K562 (cell line): ENCODE results near the gene ANKRD1. TPM values are rescaled to one million over a fixed set of nuclear protein-coding genes. Genes with fewer than 3 reads are reported as not detected.

Experiments used
- ATAC-seq: fragments of 200-7000 bp; cut with Tn5 transposase; 3 replicates; pipeline ENCODE4 v1.9.1; 2020; ENCODE audit warnings: moderate library complexity
- BruUV-seq: library from RNA; stranded (reverse); fragments of 400-500 nt; replicated peaks from 2 replicates; lab custom pipeline; 2021; lab: Mats Ljungman, UMichigan
- CTCF ChIA-PET: fragments of 300-600 bp; formaldehyde crosslinking; extraction: SDS; loops from one replicate; lab custom pipeline; 2021; ENCODE audit warnings: low intra/inter-chr PET ratio; lab: Yijun Ruan, JAX
- POLR2A ChIA-PET: fragments of 300-600, 350-650 bp; sonication (Branson Sonifier 250); formaldehyde crosslinking; extraction: SDS; loops from one replicate; lab custom pipeline; 2021; ENCODE audit warnings: antibody characterized with exemption, inconsistent platforms; lab: Yijun Ruan, JAX
- DNase-seq, 4 experiments: peaks; one replicate each; pipeline versions ENCODE4 v3.0.0 to v3.0.0-alpha.2; 2011 to 2018; ENCODE audit warnings: low spot score in 3 of 4, mixed read lengths in 3 of 4; ENCODE audit errors: extremely low read depth in 1 of 4
- FAIRE-seq: peaks from 2 replicates; lab custom pipeline; 2011; peaks lifted over from hg19 to GRCh38; lab: Jason Lieb, UNC
- H2AFZ ChIP-seq: 2 replicates; pipeline ENCODE4 v1.6.0; 2011; ENCODE audit warnings: low read depth, low read length, control low read depth, inconsistent platforms
- H3K27ac ChIP-seq: fragments of 200-600 bp; 3 replicates; pipeline ENCODE4 v1.8.0; 2011; ENCODE audit warnings: low read depth, mild to moderate bottlenecking, control low read depth, inconsistent platforms, low read length, moderate library complexity, mixed read lengths; ENCODE audit errors: extremely low read depth
- H3K27me3 ChIP-seq, 2 experiments: fragments of 300-600 bp in 1 of 2; 2 replicates in 1 of 2; 3 replicates in 1 of 2; pipeline versions ENCODE4 v1.6.0 to v1.8.0; 2011; ENCODE audit warnings: inconsistent platforms in 2 of 2, low read length in 2 of 2, mild to moderate bottlenecking in 1 of 2, mixed read lengths in 1 of 2, moderate library complexity in 1 of 2; ENCODE audit not compliant: control insufficient read depth in 2 of 2, insufficient read depth in 2 of 2
- H3K36me3 ChIP-seq: fragments of 300-600 bp; 3 replicates; pipeline ENCODE4 v1.8.0; 2011; ENCODE audit warnings: mild to moderate bottlenecking, low read length, inconsistent platforms; ENCODE audit not compliant: control insufficient read depth, insufficient read depth
- H3K4me1 ChIP-seq, 2 experiments: fragments of 200-600 bp in 1 of 2; replicated peaks in 1 of 2; 2 replicates in 1 of 2; 3 replicates in 1 of 2; pipeline versions ENCODE4 v1.5.1 to v1.8.0; 2011; ENCODE audit warnings: inconsistent platforms in 2 of 2, low read length in 2 of 2, mild to moderate bottlenecking in 1 of 2, mixed read lengths in 1 of 2, moderate library complexity in 1 of 2; ENCODE audit not compliant: control insufficient read depth in 2 of 2, insufficient read depth in 2 of 2
- H3K4me2 ChIP-seq: 2 replicates; pipeline ENCODE4 v1.6.1; 2011; ENCODE audit warnings: low read length, control low read depth, inconsistent platforms, mixed read lengths; ENCODE audit not compliant: insufficient read depth
- H3K4me3 ChIP-seq: fragments of 200-600 bp; sonication (generic), shearing (Covaris generic); 2 replicates; pipeline ENCODE4 v1.5.1; 2016; ENCODE audit warnings: control low read depth, inconsistent platforms
- H3K79me2 ChIP-seq: fragments of 200-600 bp; 3 replicates; pipeline ENCODE4 v1.8.0; 2011; ENCODE audit warnings: low read length, inconsistent platforms; ENCODE audit not compliant: control insufficient read depth, insufficient read depth
- H3K9ac ChIP-seq, 2 experiments: 2 replicates each; pipeline versions ENCODE4 v1.6.0 to v1.6.1; 2011; ENCODE audit warnings: low read depth in 2 of 2, low read length in 2 of 2, control low read depth in 1 of 2, inconsistent platforms in 1 of 2, mild to moderate bottlenecking in 1 of 2, mixed read lengths in 1 of 2; ENCODE audit not compliant: insufficient read depth in 1 of 2
- H3K9me1 ChIP-seq: one replicate; pipeline ENCODE4 v1.6.0; 2011; ENCODE audit warnings: inconsistent platforms, mild to moderate bottlenecking, low read length, moderate library complexity; ENCODE audit not compliant: control insufficient read depth, insufficient read depth
- H3K9me3 ChIP-seq: replicated peaks from 2 replicates; pipeline ENCODE4 v1.5.1; 2011; ENCODE audit warnings: low read depth, low read length, inconsistent platforms; ENCODE audit not compliant: control insufficient read depth, insufficient read depth
- H4K20me1 ChIP-seq: replicated peaks from 2 replicates; pipeline ENCODE4 v1.6.1; 2011; ENCODE audit warnings: low read length, inconsistent platforms, mixed read lengths; ENCODE audit not compliant: control insufficient read depth, insufficient read depth
- GABPA ChIP-seq: fragments of 200-800 bp; sonication (Bioruptor generic); conservative IDR thresholded peaks from 2 replicates; pipeline ENCODE4 v1.6.1; 2016; ENCODE audit warnings: low read depth, missing genetic modification characterization, missing compliant biosample characterization
- GABPB2 ChIP-seq: fragments of 250-450 bp; sonication (Bioruptor Pico); conservative IDR thresholded peaks from 2 replicates; pipeline ENCODE4 v1.5.1; 2021; ENCODE audit warnings: mild to moderate bottlenecking
- GATAD2B ChIP-seq: fragments of 450-650 bp; IDR thresholded peaks from 2 replicates; pipeline ENCODE4 v1.6.1; 2017; ENCODE audit warnings: mild to moderate bottlenecking, borderline replicate concordance
- MCM5 ChIP-seq: fragments of 450-650 bp; IDR thresholded peaks from 2 replicates; pipeline ENCODE4 v1.6.1; 2016; ENCODE audit warnings: low read depth
- ZBTB49 ChIP-seq: sonication (generic); formaldehyde crosslinking; IDR thresholded peaks from 2 replicates; pipeline ENCODE4 v1.8.0; 2022; ENCODE audit warnings: missing genetic modification reagents, mild to moderate bottlenecking, borderline replicate concordance
- ZNF165 ChIP-seq: fragments of 250-450 bp; sonication (Bioruptor Pico); IDR thresholded peaks from 2 replicates; pipeline ENCODE4 v1.4.0; 2020; ENCODE audit warnings: borderline replicate concordance
- ZNF274 ChIP-seq: IDR thresholded peaks from 2 replicates; pipeline ENCODE4 v1.6.1; 2011; ENCODE audit warnings: low read depth, mild to moderate bottlenecking, low read length, moderate library complexity, borderline replicate concordance
- ZSCAN29 ChIP-seq: fragments of 450-650 bp; IDR thresholded peaks from 2 replicates; pipeline ENCODE4 v1.6.1; 2017
- WGBS: fragments of 100-300 bp; shearing (Covaris generic); methylation state at CpG from one replicate; pipeline ENCODE4 v1.1.6; 2016; ENCODE audit warnings: low coverage, mixed read lengths; ENCODE audit not compliant: insufficient coverage; ENCODE audit errors: missing lambda C conversion rate; 5-methylcytosine and 5-hydroxymethylcytosine counted together
- in situ Hi-C: fragments of 300-500 bp; cut with MboI; formaldehyde crosslinking; loops from 4 replicates; pipeline ENCODE4 v1.15.0; 2018; ENCODE audit warnings: inconsistent platforms, mixed read lengths
- intact Hi-C: fragments of 100-400 bp; cut with micrococcal nuclease; formaldehyde crosslinking; loops from 2 replicates; pipeline ENCODE4 v1.14.2; 2022
- polyA plus RNA-seq, 8 experiments: library from polyadenylated mRNA; depleted of rRNA in 4 of 8; stranded (reverse) in 5 of 8; unstranded in 3 of 8; fragments of >200 nt; fragmentation: Nextera tagmentation in 2 of 8; fragmentation: Illumina TruSeq in 1 of 8; extraction: Ambion mirVana in 2 of 8; extraction: Trizol in 1 of 8; gene quantifications; 2 replicates each; pipeline versions ENCODE4 v1.2.1 to v1.2.3, GENCODE V29; 2011 to 2014; ENCODE audit warnings: inconsistent platforms in 1 of 8, missing spikeins in 1 of 8
- total RNA-seq, 7 experiments: library from RNA; depleted of rRNA in 6 of 7; stranded (reverse); fragments of >200 nt in 6 of 7; fragmentation: Illumina TruSeq in 2 of 7; extraction: Trizol in 2 of 7; gene quantifications; 2 replicates each; pipeline versions ENCODE4 v1.2.1 to v1.2.3, GENCODE V29; 2011 to 2021; ENCODE audit warnings: low replicate concordance in 1 of 7
- TF ChIP-seq, protein P1 (sequence below): fragments of 200-400 bp; formaldehyde crosslinking; IDR thresholded peaks from 2 replicates; pipeline ENCODE4 v1.6.1; 2017; ENCODE audit warnings: mild to moderate bottlenecking, low read depth, low read length, moderate library complexity
- TF ChIP-seq, protein P2 (sequence below): fragments of 450-650 bp; IDR thresholded peaks from 2 replicates; pipeline ENCODE4 v1.6.1; 2014; ENCODE audit warnings: low read depth, mild to moderate bottlenecking, moderate library complexity, borderline replicate concordance
- TF ChIP-seq, protein P3 (sequence below): fragments of 250-450 bp; sonication (Bioruptor Pico); IDR thresholded peaks from 2 replicates; pipeline ENCODE4 v1.5.0; 2021; ENCODE audit warnings: mild to moderate bottlenecking, borderline replicate concordance

The ANKRD1 gene
- total and polyA plus RNA-seq, 9 of the 15 experiments (the other 6 are each of a cell fraction or from before 2014, with no cell fraction given): not detected

- TF ChIP-seq, protein P1, sequence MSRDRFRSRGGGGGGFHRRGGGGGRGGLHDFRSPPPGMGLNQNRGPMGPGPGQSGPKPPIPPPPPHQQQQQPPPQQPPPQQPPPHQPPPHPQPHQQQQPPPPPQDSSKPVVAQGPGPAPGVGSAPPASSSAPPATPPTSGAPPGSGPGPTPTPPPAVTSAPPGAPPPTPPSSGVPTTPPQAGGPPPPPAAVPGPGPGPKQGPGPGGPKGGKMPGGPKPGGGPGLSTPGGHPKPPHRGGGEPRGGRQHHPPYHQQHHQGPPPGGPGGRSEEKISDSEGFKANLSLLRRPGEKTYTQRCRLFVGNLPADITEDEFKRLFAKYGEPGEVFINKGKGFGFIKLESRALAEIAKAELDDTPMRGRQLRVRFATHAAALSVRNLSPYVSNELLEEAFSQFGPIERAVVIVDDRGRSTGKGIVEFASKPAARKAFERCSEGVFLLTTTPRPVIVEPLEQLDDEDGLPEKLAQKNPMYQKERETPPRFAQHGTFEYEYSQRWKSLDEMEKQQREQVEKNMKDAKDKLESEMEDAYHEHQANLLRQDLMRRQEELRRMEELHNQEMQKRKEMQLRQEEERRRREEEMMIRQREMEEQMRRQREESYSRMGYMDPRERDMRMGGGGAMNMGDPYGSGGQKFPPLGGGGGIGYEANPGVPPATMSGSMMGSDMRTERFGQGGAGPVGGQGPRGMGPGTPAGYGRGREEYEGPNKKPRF: no peak
- TF ChIP-seq ZSCAN29 (no peak), GABPB2 (CRISPR knock-in tag) (no peak)
- TF ChIP-seq, protein P2, sequence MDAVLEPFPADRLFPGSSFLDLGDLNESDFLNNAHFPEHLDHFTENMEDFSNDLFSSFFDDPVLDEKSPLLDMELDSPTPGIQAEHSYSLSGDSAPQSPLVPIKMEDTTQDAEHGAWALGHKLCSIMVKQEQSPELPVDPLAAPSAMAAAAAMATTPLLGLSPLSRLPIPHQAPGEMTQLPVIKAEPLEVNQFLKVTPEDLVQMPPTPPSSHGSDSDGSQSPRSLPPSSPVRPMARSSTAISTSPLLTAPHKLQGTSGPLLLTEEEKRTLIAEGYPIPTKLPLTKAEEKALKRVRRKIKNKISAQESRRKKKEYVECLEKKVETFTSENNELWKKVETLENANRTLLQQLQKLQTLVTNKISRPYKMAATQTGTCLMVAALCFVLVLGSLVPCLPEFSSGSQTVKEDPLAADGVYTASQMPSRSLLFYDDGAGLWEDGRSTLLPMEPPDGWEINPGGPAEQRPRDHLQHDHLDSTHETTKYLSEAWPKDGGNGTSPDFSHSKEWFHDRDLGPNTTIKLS: no peak
Measured at GRCh38 chr10:90923111-90923731, 2.3 kb upstream of the ANKRD1 start (continued).

GRCh38 chr10:90921906-90922305 lies 1.0 kb upstream of the ANKRD1 start:
- H3K27me3 ChIP-seq: no peaks in the 10 kb centered on the region; a peak in 1 of 5 replicates
- POLR2A ChIA-PET: interaction anchor here (0.6 kb wide), 1 partner anchor 554 kb away, joined by 3 read pairs; no protein-coding TSS in a partner anchor
- no peak overlapping the region for H2AFZ ChIP-seq
- CTCF ChIA-PET: no interaction called here
- intact Hi-C loops: no loop called here
- no TSS peak for BruUV-seq
- TF ChIP-seq ZBTB49 (CRISPR knock-in tag): no peak
- no peak for TF ChIP-seq GABPA (tag)
- TF ChIP-seq, protein P3, sequence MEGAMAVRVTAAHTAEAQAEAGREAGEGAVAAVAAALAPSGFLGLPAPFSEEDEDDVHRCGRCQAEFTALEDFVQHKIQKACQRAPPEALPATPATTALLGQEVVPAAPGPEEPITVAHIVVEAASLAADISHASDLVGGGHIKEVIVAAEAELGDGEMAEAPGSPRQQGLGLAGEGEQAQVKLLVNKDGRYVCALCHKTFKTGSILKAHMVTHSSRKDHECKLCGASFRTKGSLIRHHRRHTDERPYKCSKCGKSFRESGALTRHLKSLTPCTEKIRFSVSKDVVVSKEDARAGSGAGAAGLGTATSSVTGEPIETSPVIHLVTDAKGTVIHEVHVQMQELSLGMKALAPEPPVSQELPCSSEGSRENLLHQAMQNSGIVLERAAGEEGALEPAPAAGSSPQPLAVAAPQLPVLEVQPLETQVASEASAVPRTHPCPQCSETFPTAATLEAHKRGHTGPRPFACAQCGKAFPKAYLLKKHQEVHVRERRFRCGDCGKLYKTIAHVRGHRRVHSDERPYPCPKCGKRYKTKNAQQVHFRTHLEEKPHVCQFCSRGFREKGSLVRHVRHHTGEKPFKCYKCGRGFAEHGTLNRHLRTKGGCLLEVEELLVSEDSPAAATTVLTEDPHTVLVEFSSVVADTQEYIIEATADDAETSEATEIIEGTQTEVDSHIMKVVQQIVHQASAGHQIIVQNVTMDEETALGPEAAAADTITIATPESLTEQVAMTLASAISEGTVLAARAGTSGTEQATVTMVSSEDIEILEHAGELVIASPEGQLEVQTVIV (CRISPR knock-in tag): no peak
- TF ChIP-seq ZNF165 (CRISPR knock-in tag): no peak
- no peak for TF ChIP-seq ZNF274
- no peak for TF ChIP-seq MCM5
- TF ChIP-seq GATAD2B: no peak
- no peaks in the 10 kb centered on the region for H4K20me1 ChIP-seq
- 6% methylated on average over 2 of the region's 3 CpGs for WGBS
- H3K4me3 ChIP-seq: no peak overlapping the region
- H3K9ac ChIP-seq: no peak overlapping the region
- H3K79me2 ChIP-seq: no peaks in the 10 kb centered on the region
- no peaks in the 10 kb centered on the region for H3K9me1 ChIP-seq
- no peak overlapping the region for H3K27ac ChIP-seq
- DNase-seq: no peak
- H3K36me3 ChIP-seq: no peaks in the 10 kb centered on the region
- ATAC-seq: no peak
- H3K4me2 ChIP-seq: no peak overlapping the region
- in situ Hi-C loops: loop anchor here (25.0 kb wide), 1 partner anchor 990 kb away; the partner anchor contains the start of genes BTAF1 and FGFBP3
- H3K4me1 ChIP-seq: no peaks in the 10 kb centered on the region
- no peaks in the 10 kb centered on the region for H3K9me3 ChIP-seq
- no peak for FAIRE-seq
